Activated CD8-positive, alpha-beta memory T cell treated with anti-CD3 and anti-CD28 coated beads, Interleukin-2, amount 50 U/mL, for 24 hours (primary cell): Measurements from ENCODE around the gene FBXW12.
"Not testable (repeated sequence)": the region's sequence is repeated elsewhere in the genome, so short reads cannot be mapped to it uniquely, and the experiment has no call there.

ENCODE experiments used
- DNase-seq: peaks from one replicate; pipeline ENCODE4 v3.0.0-alpha.2; 2020; ENCODE audit errors: extremely low read depth

Gene FBXW12

GRCh38 chr3:48372862-48373435 lies 930 bp downstream of the FBXW12 start:
- no peak for DNase-seq

GRCh38 chr3:48387634-48388033 lies 15.6 kb downstream of the FBXW12 start:
- DNase-seq, result no peak

- no peak for DNase-seq
Measured at GRCh38 chr3:48388966-48389365, 16.9 kb downstream of the FBXW12 start.

GRCh38 chr3:48394391-48394790 lies 22.4 kb downstream of the FBXW12 start:
- DNase-seq, result no peak

GRCh38 chr3:48395714-48396113 lies 23.7 kb downstream of the FBXW12 start:
- DNase-seq, result no peak

- no peak for DNase-seq
Measured at GRCh38 chr3:48397767-48398681, 26.0 kb downstream of the FBXW12 start.

GRCh38 chr3:48398701-48399386 lies 26.8 kb downstream of the FBXW12 start:
- DNase-seq, result no peak

- DNase-seq, result no peak
Measured at GRCh38 chr3:48399387-48400172, 27.6 kb downstream of the FBXW12 start.

GRCh38 chr3:48400824-48401433 lies 28.9 kb downstream of the FBXW12 start:
- DNase-seq, result peak; percentile 6

GRCh38 chr3:48401434-48401901 lies 29.4 kb downstream of the FBXW12 start:
- DNase-seq, result not testable (repeated sequence)

- no peak for DNase-seq
Measured at GRCh38 chr3:48402281-48402732, 30.3 kb downstream of the FBXW12 start.

- no peak for DNase-seq
Measured at GRCh38 chr3:48402907-48403306, 30.9 kb downstream of the FBXW12 start.

GRCh38 chr3:48403533-48404439 lies 31.8 kb downstream of the FBXW12 start:
- DNase-seq, result no peak

GRCh38 chr3:48404440-48405342 lies 32.7 kb downstream of the FBXW12 start:
- DNase-seq, result no peak

GRCh38 chr3:48405343-48405881 lies 33.4 kb downstream of the FBXW12 start:
- no peak for DNase-seq

GRCh38 chr3:48405971-48406370 lies 34.0 kb downstream of the FBXW12 start:
- DNase-seq, result no peak

GRCh38 chr3:48406443-48407431 lies 34.7 kb downstream of the FBXW12 start:
- no peak for DNase-seq
